GM18517 (cell line): ENCODE results near the gene SERPINB10.

ENCODE experiments used
- ATAC-seq: cut with Tn5 transposase; IDR thresholded peaks from one replicate; pipeline ENCODE4 v1.9.1; 2021; ENCODE audit warnings: mild to moderate bottlenecking, moderate library complexity; ENCODE audit not compliant: unreplicated experiment

SERPINB10 gene

DNA sequence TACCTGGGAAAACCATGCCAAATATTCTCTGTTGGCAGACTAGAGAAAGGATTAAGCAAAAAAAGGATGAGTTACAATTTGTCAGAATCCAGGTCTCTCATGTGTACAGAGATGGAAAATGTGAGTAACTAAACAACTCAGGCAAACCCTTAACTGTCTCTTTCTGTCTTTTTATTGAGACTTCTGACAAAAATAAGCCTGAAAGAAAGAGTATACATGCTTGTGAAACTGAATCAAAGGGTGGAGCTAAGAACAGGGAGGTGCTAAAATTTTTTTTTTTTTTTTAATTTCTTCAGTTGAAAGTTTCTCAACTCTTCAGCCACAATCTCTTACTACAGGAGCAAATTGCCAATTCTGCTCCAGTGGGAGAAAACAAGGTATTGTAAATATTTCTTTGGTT lies at the start of gene SERPINB10:
SERPINB10 (plus strand) TSS at position 295 of the 400 bp plus-strand sequence. CDS start 7,553 bp downstream, outside the sequence.
- ATAC-seq: peak; percentile 65

DNA sequence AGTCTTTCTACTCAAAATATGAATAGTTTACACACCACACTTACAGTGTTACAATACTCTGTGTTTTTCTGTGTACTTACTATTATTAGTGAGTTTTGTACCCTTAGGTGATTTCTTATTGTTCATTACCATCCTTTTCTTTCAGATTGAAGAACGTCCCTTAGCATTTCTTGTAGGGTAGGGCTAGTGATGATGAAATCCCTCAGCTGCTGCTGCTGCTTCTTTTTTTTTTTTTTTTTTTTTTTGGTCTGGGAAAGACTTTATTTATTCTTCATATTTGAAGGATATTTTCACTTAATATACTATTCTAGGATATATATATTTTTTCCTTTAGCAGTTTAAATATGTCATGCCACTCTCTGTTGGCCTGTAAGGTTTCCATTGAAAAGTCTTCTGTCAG lies 49.3 kb upstream of the SERPINB10 start:
- ATAC-seq: no peak

DNA sequence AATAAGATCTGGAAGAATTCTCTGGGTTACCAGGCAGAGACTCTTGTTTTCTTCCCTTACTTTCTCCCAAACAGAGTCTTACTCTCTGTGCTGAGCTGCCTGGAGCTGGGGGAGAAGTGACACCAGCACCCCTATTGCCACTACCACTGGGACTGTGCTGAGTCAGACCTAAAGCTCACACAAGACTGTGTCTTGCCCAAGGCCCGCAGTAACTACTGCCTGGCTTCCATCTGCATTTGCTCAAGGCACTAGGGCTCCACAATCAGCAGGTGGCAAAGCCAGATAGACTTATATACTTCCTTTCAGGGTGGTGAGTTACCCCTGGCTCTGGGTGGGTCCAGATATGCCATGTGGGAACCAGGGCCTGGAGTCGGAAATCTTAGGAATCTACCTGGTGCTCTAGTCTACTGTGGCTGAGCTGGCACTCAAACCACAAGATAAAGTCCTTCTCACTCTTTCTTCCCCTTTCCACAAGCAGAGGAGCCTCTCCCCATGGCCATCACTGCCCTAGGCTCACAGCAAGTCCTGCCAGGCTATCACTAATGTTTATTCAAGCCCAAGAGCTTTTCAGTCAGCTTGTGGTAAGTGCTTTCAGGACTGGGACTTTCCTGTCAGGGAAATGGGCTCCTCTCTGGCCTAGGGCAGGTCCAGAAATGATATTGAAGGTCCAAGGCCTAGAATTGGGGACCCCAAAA lies 47.8 kb upstream of the SERPINB10 start:
- ATAC-seq: no peak

GRCh38 chr18:63860531-63860930 lies 47.2 kb upstream of the SERPINB10 start:
- ATAC-seq: no peak

DNA sequence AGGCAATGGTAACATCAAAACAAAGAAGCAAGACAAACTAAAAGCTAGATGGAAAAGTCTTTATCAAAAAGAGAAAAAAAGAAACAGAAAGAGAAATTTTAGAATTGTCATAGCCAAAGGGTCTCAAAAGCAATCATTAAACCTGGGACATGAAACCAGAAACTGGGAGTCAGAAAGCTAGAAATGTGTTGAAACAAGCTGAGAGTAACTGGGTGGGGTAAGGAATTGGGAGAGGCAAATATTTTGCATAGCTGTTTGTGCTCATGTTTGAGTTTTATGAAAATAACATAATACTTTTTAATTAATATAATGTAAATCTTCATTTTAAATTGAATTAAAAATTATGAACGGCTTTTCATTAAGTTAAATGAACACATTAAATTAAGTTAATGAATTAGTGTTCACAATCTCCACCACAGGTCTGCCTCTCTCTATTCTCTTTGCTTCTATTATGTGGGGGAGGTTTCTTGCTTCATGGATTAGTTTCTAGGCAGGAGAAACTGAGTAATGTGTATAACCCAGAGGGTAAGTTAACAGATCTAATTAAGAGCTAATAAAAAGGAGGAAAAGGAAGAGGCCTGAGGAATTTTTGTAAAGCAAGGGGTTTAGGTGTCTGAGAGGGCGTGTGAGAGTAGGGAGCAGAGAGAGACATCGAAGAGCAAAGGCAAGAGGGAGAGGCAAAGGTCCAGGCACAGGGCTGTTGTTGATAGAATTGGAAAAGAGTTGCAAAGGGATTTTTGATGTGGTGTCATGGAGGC lies 40.2 kb upstream of the SERPINB10 start:
- no peak for ATAC-seq

DNA sequence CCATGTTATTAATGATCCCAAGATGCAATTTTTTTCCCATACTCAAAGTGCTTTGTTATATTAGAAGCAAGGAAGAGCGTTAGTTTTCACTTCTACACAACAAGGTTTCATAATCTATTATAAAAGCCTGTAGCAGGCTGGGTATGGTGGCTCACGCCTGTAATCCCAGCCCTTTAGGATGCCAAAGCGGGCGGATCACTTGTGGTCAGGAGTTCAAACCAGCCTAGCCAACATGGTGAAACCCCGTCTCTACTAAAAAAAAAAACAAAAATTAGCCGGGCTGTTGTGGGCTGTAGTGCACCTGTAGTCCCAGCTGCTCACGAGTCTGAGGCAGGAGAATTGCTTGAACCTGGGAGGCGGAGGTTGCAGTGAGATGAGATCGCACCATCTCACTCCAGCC lies 39.2 kb upstream of the SERPINB10 start:
- no peak for ATAC-seq

DNA sequence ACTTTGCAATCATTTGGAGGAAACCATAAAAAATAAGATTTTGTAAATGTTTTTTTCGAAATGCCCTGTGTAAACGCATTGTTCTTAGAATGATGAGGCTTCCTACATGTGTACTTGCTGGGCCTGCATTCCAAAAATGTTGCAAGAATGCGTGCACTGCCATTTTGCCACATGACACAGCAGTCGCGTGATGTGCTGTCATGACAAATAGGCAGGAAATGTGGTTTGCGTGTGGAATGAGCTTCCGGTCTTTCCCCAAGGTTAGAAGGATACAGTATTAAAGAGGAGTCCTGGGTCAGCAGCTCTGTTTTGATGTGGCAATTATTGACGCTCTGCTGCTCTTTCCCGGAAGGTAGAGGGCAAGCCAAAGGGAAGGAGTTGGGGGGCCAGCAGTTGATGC lies 38.4 kb upstream of the SERPINB10 start:
- ATAC-seq: no peak

DNA sequence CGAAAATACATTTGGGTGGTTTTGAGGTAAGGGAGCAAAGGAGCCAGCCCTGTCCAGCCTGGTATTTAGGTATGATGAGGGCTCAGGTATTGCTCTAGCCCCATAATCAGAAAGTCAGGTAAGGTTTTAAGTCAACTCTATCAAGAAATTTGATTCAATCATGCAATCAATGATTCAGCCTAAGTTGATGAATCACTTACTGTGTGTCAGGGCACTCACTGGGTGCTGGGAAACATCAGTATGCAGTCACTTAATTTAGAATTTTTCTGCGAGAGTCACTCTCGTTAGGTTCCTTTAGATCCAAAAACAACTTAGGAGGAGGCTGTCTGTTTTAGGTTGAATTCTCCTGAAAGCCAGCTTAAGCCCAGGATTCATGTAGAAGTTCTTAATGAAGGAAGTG lies 37.9 kb upstream of the SERPINB10 start:
- ATAC-seq: no peak

- no peak for ATAC-seq
Observed at GRCh38 chr18:63871836-63872235, 35.9 kb upstream of the SERPINB10 start.

GRCh38 chr18:63872586-63872985 lies 35.2 kb upstream of the SERPINB10 start:
- no peak for ATAC-seq

- ATAC-seq: no peak
Observed at GRCh38 chr18:63878343-63878742, 29.4 kb upstream of the SERPINB10 start.

- no peak for ATAC-seq
Observed at GRCh38 chr18:63878925-63879324, 28.8 kb upstream of the SERPINB10 start.

DNA sequence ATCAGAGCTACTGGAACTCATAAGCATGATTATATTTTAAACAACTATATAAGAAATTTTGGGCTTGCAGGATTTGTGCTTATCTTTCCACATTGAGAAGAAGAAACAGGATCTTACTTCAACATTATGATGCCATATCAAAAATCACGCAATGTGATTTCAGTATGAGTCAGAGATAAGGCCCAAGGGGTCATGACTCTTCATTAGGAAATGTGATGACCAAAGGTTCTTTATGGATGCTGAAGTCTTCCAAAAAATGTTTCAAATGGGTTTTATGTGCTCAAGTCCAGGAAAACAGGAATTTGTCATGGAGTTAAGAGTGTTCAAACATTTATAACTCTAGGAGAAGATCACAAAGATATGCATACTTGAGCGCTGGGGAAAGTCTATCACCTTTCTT lies 28.0 kb upstream of the SERPINB10 start:
- no peak for ATAC-seq

DNA sequence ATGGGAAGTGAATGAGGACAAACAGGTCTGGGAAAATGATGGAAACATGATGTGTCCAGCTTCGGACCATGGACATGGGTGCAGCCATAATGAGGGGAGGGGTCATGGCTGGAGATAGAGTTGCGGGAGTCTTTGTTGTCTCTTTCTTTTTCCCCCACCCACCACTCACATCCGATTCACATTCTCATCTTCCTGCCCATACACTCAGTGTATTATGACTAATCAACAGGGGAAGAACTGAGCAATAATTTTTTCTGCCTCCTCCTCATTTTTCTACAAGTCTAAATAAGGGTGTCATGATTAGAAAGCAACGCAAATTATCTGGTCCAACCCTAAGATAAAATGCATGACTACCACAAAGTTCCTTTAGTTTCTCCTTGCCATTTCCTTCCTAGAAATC lies 25.9 kb upstream of the SERPINB10 start:
- ATAC-seq: no peak

GRCh38 chr18:63882333-63883141 lies 25.2 kb upstream of the SERPINB10 start:
- no peak for ATAC-seq

GRCh38 chr18:63883617-63884016 lies 24.1 kb upstream of the SERPINB10 start:
- no peak for ATAC-seq

- no peak for ATAC-seq
Observed at GRCh38 chr18:63887424-63887823, 20.3 kb upstream of the SERPINB10 start, which contains the start of gene SERPINB2. Gene SERPINB2 (plus strand): TSS chr18:63887705. CDS start chr18:63891445, 3,740 bp downstream.

DNA sequence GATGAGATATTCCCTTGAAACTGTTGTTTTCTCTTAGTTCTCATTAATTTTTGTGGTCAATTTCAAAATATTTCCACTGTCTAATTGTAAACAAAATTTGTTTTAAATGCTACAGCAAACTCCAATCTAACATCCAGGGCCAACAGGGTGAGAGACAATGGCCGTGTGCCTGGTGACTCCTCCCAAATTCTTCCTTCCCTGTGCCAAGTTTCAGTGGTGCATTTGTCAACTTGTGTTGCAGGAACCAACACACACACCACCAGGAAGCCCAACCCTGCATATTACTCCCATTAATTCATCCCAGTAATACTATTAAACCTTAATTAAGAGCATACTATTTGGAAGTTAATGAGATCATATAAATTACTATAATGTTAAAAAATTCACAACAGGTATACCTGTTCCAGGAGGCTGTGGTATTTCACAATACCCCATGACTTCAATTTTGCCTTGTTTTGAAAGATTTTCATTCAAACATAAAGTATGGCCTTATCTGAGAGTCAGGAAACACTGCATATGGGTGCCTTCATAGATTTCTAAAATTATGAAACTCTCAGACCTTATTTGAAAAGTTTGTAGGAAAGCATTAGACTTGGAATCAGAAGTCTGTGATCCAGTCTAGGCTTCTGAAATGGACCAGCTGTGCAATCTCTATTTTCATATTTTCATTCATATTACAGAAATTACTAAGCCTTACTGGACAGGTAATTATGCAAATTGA lies 19.1 kb upstream of the SERPINB10 start:
- ATAC-seq: no peak

DNA sequence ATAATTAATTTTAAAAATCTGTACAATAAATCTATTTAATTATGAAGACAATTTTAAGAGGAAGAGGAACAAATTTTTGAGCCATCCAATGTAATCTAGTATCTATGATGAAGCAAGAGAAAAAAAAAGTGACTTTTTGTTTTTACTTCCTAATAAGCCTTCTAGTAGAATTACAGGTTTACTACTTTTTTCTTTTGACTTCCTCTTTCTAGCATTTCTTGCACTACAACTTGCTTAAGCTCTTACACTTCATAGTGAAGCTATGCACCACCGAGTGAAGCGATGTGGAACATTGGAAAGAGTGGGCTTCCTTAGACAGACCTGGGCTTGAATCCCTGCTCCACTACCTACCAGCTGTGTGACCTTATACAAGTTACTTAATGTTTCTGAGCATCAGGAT lies 18.1 kb upstream of the SERPINB10 start:
- ATAC-seq: no peak

- no peak for ATAC-seq
Observed at GRCh38 chr18:63890237-63890949, 17.4 kb upstream of the SERPINB10 start.
